Measurements from ENCODE around the gene GXYLT1.

The GXYLT1 gene

DNA sequence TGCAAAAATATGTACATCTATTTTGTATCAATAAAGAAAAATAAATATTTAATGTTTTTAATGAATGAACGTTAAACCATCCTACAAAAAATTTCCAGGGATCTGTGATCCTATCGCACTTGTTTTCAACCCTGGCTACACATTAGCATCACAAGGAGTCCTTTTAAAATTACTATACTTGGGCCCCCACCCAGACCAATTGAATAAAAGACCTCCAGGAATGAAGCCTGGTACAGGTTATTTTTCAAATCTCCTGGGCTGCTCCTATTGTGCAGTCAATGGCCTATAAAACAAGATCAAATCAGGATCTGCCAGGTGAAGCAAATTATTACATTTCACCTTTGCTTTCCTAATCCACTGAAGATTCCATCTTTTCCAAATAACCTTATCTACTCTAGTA lies 33.4 kb upstream of the GXYLT1 start:
- DNase-seq (ENCODE audit: insufficient read length, low spot score), result no peak
- no peak for FAIRE-seq

GRCh38 chr12:42174978-42175377 lies 30.3 kb upstream of the GXYLT1 start:
- FAIRE-seq (no peak), DNase-seq (ENCODE audit: insufficient read length, low spot score) (no peak)
- TF ChIP-seq TAF1 (IDR thresholded peaks at IDR 0.05; ENCODE audit: low read depth, low read length) (no peak), SPI1 (IDR thresholded peaks at IDR 0.05; ENCODE audit: low read depth, low read length) (no peak), PAX5 (IDR thresholded peaks at IDR 0.05; ENCODE audit: insufficient read depth, low read length, severe bottlenecking) (no peak), POLR2AphosphoS5 (IDR thresholded peaks at IDR 0.05; ENCODE audit: low read depth, low read length) (no peak), POU2F2 (IDR thresholded peaks at IDR 0.05; ENCODE audit: low read depth, low read length) (no peak)

More for the DNA sequence above, 33.4 kb upstream of the GXYLT1 start:
- TF ChIP-seq POU2F2 (IDR thresholded peaks at IDR 0.05; ENCODE audit: low read depth, low read length), result no peak
- no peak for TF ChIP-seq PAX5 (IDR thresholded peaks at IDR 0.05; ENCODE audit: insufficient read depth, low read length, severe bottlenecking)
- TF ChIP-seq TAF1 (IDR thresholded peaks at IDR 0.05; ENCODE audit: low read depth, low read length), result no peak
- no peak for TF ChIP-seq POLR2AphosphoS5 (IDR thresholded peaks at IDR 0.05; ENCODE audit: low read depth, low read length)
- TF ChIP-seq SPI1 (IDR thresholded peaks at IDR 0.05; ENCODE audit: low read depth, low read length), result no peak
- TF ChIP-seq POLR2A (IDR thresholded peaks at IDR 0.05; ENCODE audit: low read depth, low read length), result no peak

DNA sequence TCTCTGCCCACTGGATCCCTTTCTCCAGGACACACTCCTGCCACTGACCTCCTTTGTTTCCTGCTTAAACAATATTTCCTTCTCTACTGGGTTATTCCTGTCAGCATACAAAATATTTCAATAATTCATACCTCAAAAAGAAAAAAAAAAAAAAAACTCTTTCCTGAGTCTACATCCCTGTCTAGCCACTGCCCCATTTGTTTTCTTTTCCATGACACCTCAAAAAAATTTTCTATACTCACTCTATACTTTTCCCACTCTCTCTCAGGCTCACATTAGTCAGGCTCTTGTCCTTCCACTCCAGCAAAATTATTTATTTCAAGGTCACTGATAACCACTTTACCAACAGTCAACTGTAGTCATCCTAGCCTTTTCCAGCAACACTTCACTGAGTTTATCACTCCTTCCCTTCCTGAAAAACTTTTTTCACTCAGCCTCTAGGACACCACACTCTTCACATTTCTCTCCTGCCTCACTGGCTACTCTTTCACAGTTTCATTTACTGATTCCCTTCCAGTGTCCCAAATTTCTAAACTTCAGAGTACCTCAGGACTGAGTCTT lies 29.4 kb upstream of the GXYLT1 start:
- FAIRE-seq (no peak), DNase-seq (ENCODE audit: insufficient read length, low spot score) (no peak)
- TF ChIP-seq TAF1 (IDR thresholded peaks at IDR 0.05; ENCODE audit: low read depth, low read length), result no peak

DNA sequence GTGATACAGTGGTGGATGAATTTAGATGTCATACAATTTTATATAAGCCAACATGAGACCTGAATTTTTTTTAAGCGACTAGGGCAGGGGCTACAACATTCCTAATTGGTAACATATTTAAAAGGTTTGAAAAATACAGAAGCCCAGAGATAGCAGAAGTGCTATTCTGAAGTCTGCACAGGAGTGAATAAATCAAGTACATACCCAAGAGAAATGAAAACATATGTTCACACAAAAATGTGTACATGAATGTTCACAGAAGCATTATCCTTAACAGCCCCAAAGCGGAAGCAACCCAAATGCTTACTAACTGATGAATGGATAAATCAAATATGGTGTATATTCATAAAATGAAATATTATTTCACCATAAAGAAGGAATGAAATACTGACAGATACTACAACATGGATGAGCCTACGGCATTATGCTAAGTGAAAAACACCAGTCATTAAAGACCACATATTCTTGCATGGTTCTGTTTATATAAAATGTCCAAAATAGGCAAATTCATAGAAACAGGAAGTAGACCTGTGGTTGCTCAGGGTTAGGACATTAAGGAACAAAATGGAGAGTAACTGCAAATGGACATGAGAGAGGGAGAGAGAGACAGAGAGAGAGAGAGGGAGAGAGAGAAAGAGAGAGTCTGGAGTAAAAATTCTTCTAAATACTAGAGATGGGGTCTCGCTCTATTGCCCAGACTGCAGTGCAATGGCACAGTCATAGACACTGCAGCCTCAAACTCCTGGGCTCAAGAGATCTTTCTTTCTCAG lies 28.0 kb upstream of the GXYLT1 start:
- FAIRE-seq (no peak), DNase-seq (ENCODE audit: insufficient read length, low spot score) (no peak)
- TF ChIP-seq SPI1 (IDR thresholded peaks at IDR 0.05; ENCODE audit: low read depth, low read length) (no peak), TAF1 (IDR thresholded peaks at IDR 0.05; ENCODE audit: low read depth, low read length) (no peak), POLR2AphosphoS5 (IDR thresholded peaks at IDR 0.05; ENCODE audit: low read depth, low read length) (no peak), POLR2A (IDR thresholded peaks at IDR 0.05; ENCODE audit: low read depth, low read length) (no peak), PAX5 (IDR thresholded peaks at IDR 0.05; ENCODE audit: insufficient read depth, low read length, severe bottlenecking) (no peak), POU2F2 (IDR thresholded peaks at IDR 0.05; ENCODE audit: low read depth, low read length) (no peak)

GRCh38 chr12:42167711-42168110 lies 23.0 kb upstream of the GXYLT1 start:
- DNase-seq (ENCODE audit: insufficient read length, low spot score), result no peak
- TF ChIP-seq POLR2A (IDR thresholded peaks at IDR 0.05; ENCODE audit: low read depth, low read length), result no peak
- TF ChIP-seq SPI1 (IDR thresholded peaks at IDR 0.05; ENCODE audit: low read depth, low read length), result no peak
- TF ChIP-seq POLR2AphosphoS5 (IDR thresholded peaks at IDR 0.05; ENCODE audit: low read depth, low read length), result no peak
- TF ChIP-seq PAX5 (IDR thresholded peaks at IDR 0.05; ENCODE audit: insufficient read depth, low read length, severe bottlenecking), result no peak
- no peak for TF ChIP-seq POU2F2 (IDR thresholded peaks at IDR 0.05; ENCODE audit: low read depth, low read length)
- TF ChIP-seq TAF1 (IDR thresholded peaks at IDR 0.05; ENCODE audit: low read depth, low read length), result no peak
- no peak for FAIRE-seq

DNA sequence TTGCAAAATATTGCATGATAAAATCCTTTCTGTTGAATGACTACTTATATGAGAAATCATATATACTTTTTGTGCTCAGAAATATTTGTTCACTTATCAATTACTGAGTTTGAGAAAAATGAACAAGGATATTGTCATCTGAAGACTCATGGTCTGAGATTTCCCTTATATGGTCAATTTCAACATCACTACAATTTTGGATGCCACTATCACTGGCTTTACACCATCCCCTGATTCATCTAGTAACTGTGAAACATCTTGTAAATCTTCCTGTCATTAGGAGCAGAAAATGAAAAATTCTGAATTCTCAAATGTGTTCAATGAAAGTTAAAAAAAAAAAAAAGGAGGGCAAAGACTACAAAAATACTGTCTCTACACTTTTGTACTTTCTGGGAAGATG lies 21.8 kb upstream of the GXYLT1 start:
- DNase-seq (ENCODE audit: insufficient read length, low spot score) (no peak), FAIRE-seq (no peak)
- no peak for TF ChIP-seq POLR2AphosphoS5 (IDR thresholded peaks at IDR 0.05; ENCODE audit: low read depth, low read length)
- no peak for TF ChIP-seq POU2F2 (IDR thresholded peaks at IDR 0.05; ENCODE audit: low read depth, low read length)
- TF ChIP-seq SPI1 (IDR thresholded peaks at IDR 0.05; ENCODE audit: low read depth, low read length), result no peak

DNA sequence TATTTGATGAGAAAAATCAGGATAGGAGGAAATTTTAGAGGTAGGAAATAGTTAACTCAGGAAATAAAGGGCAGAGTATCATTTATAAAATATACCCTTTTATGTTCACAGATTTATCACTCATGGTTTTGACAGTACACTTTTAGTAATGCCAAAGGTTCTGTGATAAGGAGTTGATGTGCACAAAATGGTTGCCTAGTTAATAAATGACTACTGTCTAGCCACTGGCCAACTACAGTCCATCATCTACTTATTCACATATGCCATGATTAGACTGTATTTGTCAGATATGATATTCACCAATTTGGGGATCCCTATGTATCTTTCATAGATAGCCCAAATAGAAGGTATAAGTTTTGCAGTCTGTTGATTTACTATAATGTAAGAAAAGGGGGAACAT lies 19.2 kb upstream of the GXYLT1 start:
- FAIRE-seq (peak; percentile 28), DNase-seq (ENCODE audit: insufficient read length, low spot score) (no peak)

DNA sequence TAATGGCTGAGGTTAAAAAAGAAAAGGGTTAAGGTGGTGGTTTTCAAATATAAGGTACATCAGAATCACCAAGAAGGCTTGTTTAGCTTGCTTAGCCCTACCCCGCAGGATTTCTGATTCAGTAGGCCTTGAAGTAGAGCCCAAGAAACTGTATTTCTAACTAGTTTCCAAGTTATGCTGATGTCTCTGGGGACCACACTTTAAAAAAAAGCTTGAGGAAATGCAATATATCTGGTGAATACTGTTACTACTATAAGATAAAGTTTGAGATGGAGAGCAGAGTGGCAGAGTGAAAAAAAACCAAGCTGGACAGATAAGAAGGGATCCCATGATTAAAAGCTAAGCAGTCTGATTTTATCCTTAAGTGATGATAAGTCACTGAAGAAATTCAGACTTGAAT lies 18.3 kb upstream of the GXYLT1 start:
- DNase-seq (ENCODE audit: insufficient read length, low spot score) (no peak), FAIRE-seq (no peak)
- no peak for TF ChIP-seq POU2F2 (IDR thresholded peaks at IDR 0.05; ENCODE audit: low read depth, low read length)
- TF ChIP-seq TAF1 (IDR thresholded peaks at IDR 0.05; ENCODE audit: low read depth, low read length), result no peak
- no peak for TF ChIP-seq POLR2AphosphoS5 (IDR thresholded peaks at IDR 0.05; ENCODE audit: low read depth, low read length)
- no peak for TF ChIP-seq PAX5 (IDR thresholded peaks at IDR 0.05; ENCODE audit: insufficient read depth, low read length, severe bottlenecking)
- TF ChIP-seq SPI1 (IDR thresholded peaks at IDR 0.05; ENCODE audit: low read depth, low read length), result no peak
- TF ChIP-seq POLR2A (IDR thresholded peaks at IDR 0.05; ENCODE audit: low read depth, low read length), result no peak

More for the DNA sequence above, 19.2 kb upstream of the GXYLT1 start:
- TF ChIP-seq TAF1 (IDR thresholded peaks at IDR 0.05; ENCODE audit: low read depth, low read length), result no peak
- TF ChIP-seq POU2F2 (IDR thresholded peaks at IDR 0.05; ENCODE audit: low read depth, low read length), result no peak
- TF ChIP-seq POLR2A (IDR thresholded peaks at IDR 0.05; ENCODE audit: low read depth, low read length), result no peak
- TF ChIP-seq POLR2AphosphoS5 (IDR thresholded peaks at IDR 0.05; ENCODE audit: low read depth, low read length), result no peak
- TF ChIP-seq PAX5 (IDR thresholded peaks at IDR 0.05; ENCODE audit: insufficient read depth, low read length, severe bottlenecking), result no peak
- no peak for TF ChIP-seq SPI1 (IDR thresholded peaks at IDR 0.05; ENCODE audit: low read depth, low read length)

GRCh38 chr12:42162193-42162592 lies 17.5 kb upstream of the GXYLT1 start:
- no peak for FAIRE-seq
- no peak for DNase-seq (ENCODE audit: insufficient read length, low spot score)
- TF ChIP-seq POLR2A (IDR thresholded peaks at IDR 0.05; ENCODE audit: low read depth, low read length) (no peak), SPI1 (IDR thresholded peaks at IDR 0.05; ENCODE audit: low read depth, low read length) (no peak), PAX5 (IDR thresholded peaks at IDR 0.05; ENCODE audit: insufficient read depth, low read length, severe bottlenecking) (no peak), POLR2AphosphoS5 (IDR thresholded peaks at IDR 0.05; ENCODE audit: low read depth, low read length) (no peak), POU2F2 (IDR thresholded peaks at IDR 0.05; ENCODE audit: low read depth, low read length) (no peak), TAF1 (IDR thresholded peaks at IDR 0.05; ENCODE audit: low read depth, low read length) (no peak)

GRCh38 chr12:42161529-42161928 lies 16.9 kb upstream of the GXYLT1 start:
- no peak for DNase-seq (ENCODE audit: insufficient read length, low spot score)
- FAIRE-seq, result no peak
- TF ChIP-seq TAF1 (IDR thresholded peaks at IDR 0.05; ENCODE audit: low read depth, low read length) (no peak), POLR2AphosphoS5 (IDR thresholded peaks at IDR 0.05; ENCODE audit: low read depth, low read length) (no peak), POU2F2 (IDR thresholded peaks at IDR 0.05; ENCODE audit: low read depth, low read length) (no peak), PAX5 (IDR thresholded peaks at IDR 0.05; ENCODE audit: insufficient read depth, low read length, severe bottlenecking) (no peak), SPI1 (IDR thresholded peaks at IDR 0.05; ENCODE audit: low read depth, low read length) (no peak)
